ENCODE results near the gene CD24.

DNA sequence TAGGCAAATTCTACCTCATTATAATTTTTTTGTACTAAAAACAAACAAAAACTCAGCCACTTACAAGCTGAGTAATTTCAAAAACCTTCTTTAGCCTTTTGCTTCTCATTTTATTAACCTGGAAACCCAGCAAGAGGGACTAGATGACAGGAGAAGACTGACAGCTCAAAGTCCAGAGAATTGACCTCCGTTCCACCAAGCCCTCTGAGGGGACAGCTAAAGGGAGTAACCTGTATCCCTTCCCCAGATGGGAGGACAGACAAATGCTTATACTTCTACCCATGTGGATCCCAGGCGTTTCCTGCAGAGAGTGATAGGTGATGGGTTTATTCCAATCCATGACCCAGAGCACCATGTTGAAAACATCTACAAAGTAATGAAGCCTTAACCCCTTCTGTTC is 35.0 kb upstream of the CD24 start:
- TF ChIP-seq, protein P1, sequence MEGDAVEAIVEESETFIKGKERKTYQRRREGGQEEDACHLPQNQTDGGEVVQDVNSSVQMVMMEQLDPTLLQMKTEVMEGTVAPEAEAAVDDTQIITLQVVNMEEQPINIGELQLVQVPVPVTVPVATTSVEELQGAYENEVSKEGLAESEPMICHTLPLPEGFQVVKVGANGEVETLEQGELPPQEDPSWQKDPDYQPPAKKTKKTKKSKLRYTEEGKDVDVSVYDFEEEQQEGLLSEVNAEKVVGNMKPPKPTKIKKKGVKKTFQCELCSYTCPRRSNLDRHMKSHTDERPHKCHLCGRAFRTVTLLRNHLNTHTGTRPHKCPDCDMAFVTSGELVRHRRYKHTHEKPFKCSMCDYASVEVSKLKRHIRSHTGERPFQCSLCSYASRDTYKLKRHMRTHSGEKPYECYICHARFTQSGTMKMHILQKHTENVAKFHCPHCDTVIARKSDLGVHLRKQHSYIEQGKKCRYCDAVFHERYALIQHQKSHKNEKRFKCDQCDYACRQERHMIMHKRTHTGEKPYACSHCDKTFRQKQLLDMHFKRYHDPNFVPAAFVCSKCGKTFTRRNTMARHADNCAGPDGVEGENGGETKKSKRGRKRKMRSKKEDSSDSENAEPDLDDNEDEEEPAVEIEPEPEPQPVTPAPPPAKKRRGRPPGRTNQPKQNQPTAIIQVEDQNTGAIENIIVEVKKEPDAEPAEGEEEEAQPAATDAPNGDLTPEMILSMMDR (IDR thresholded peaks at IDR 0.05; ENCODE audit: insufficient read depth, low read length, poor library complexity, severe bottlenecking): no peak
- TF ChIP-seq EZH2phosphoT487 (conservative IDR thresholded peaks at IDR 0.05; ENCODE audit: low read length): no peak

All from SU-DHL-6 (cell line).